A673 (cell line): ENCODE measurements around the gene ZNF155. TPM values are rescaled to one million over a fixed set of nuclear protein-coding genes. Genes with fewer than 3 reads are reported as not detected.

Experiments
- BruUV-seq: library from RNA; stranded (reverse); fragments of 400-500 nt; replicated peaks from 2 replicates; lab custom pipeline; 2021; lab: Mats Ljungman, UMichigan
- CTCF ChIA-PET: fragments of 300-600 bp; sonication (Branson Sonifier 250); formaldehyde crosslinking; loops from one replicate; lab custom pipeline; 2022; ENCODE audit warnings: antibody characterized with exemption; lab: Charles Lee
- POLR2A ChIA-PET: fragments of 300-600 bp; sonication (Branson Sonifier 250); formaldehyde crosslinking; loops from one replicate; lab custom pipeline; 2022; ENCODE audit warnings: antibody characterized with exemption; ENCODE audit not compliant: low non-redundant PET; lab: Charles Lee
- DNase-seq: peaks from one replicate; pipeline ENCODE4 v3.0.0-alpha.2; 2015; ENCODE audit warnings: low spot score
- H3K27ac ChIP-seq: fragments of 200-600 bp; sonication (generic); 2 replicates; pipeline ENCODE4 v1.5.1; 2016; ENCODE audit warnings: mixed run types, low read depth, mild to moderate bottlenecking, mixed read lengths, antibody characterized with exemption, low read length; ENCODE audit not compliant: poor library complexity, severe bottlenecking
- H3K27me3 ChIP-seq: fragments of 200-600 bp; sonication (generic); replicated peaks from 2 replicates; pipeline ENCODE4 v1.6.1; 2017; ENCODE audit warnings: mixed run types, low read depth, mild to moderate bottlenecking, mixed read lengths, antibody characterized with exemption, low read length; ENCODE audit not compliant: insufficient read depth, poor library complexity
- H3K36me3 ChIP-seq: fragments of 200-600 bp; sonication (generic); 2 replicates; pipeline ENCODE4 v1.6.1; 2016; ENCODE audit warnings: mixed run types, mild to moderate bottlenecking, mixed read lengths, antibody characterized with exemption, low read length; ENCODE audit not compliant: insufficient read depth, poor library complexity, severe bottlenecking
- H3K4me1 ChIP-seq: fragments of 200-600 bp; sonication (generic); 2 replicates; pipeline ENCODE4 v1.6.1; 2017; ENCODE audit warnings: mixed run types, mild to moderate bottlenecking, mixed read lengths, antibody characterized with exemption, low read length; ENCODE audit not compliant: insufficient read depth, poor library complexity, severe bottlenecking
- H3K4me3 ChIP-seq: fragments of 200-600 bp; sonication (generic); 2 replicates; pipeline ENCODE4 v1.5.1; 2016; ENCODE audit warnings: low read depth, mixed run types, mild to moderate bottlenecking, mixed read lengths, low read length; ENCODE audit not compliant: poor library complexity, severe bottlenecking
- H3K9me3 ChIP-seq: fragments of 200-600 bp; sonication (generic); 2 replicates; pipeline ENCODE4 v1.6.1; 2016; ENCODE audit warnings: mixed run types, low read depth, mild to moderate bottlenecking, mixed read lengths, antibody characterized with exemption, low read length; ENCODE audit not compliant: poor library complexity, severe bottlenecking
- CTCF ChIP-seq: fragments of 300-800, 200-600 bp; sonication (generic); conservative IDR thresholded peaks from 2 replicates; pipeline ENCODE4 v1.5.1; 2017; ENCODE audit warnings: low read depth, mild to moderate bottlenecking, antibody characterized with exemption, low read length, moderate library complexity, mixed read lengths
- EZH2 ChIP-seq: fragments of 200-600 bp; sonication (generic); IDR thresholded peaks from 2 replicates; pipeline ENCODE4 v1.6.1; 2017; ENCODE audit warnings: borderline replicate concordance, low read depth, mild to moderate bottlenecking, mixed read lengths, antibody characterized with exemption, low read length; ENCODE audit not compliant: poor library complexity, severe bottlenecking
- intact Hi-C: fragments of 100-400 bp; cut with micrococcal nuclease; formaldehyde crosslinking; loops from one replicate; pipeline ENCODE4 v1.10.0; 2022; ENCODE audit not compliant: unreplicated experiment
- total RNA-seq: library from RNA; stranded (reverse); gene quantifications from 2 replicates; pipeline ENCODE4 v1.2.3, GENCODE V29; 2021

Gene ZNF155
- total RNA-seq, 1 experiment from 2014 or later: 8.0 TPM

GRCh38 chr19:44019498-44019897, 35.5 kb downstream of the ZNF155 start:
- Histone ChIP-seq H3K4me3 (no peak overlapping the region), H3K27me3 (no peaks in the 10 kb centered on the region), H3K36me3 (no peaks in the 10 kb centered on the region), H3K27ac (no peak overlapping the region), H3K9me3 (no peaks in the 10 kb centered on the region), H3K4me1 (no peaks in the 10 kb centered on the region)
- TF ChIP-seq EZH2: no peak
- no peak for TF ChIP-seq CTCF
- ChIA-PET POLR2A (no interaction called here), CTCF (no interaction called here)
- no peak for DNase-seq
- intact Hi-C loops: no loop called here
- no TSS peak for BruUV-seq

- ChIA-PET CTCF (no interaction called here), POLR2A (no interaction called here)
Measured at GRCh38 chr19:44021221-44021620, 37.2 kb downstream of the ZNF155 start.

GRCh38 chr19:44024900-44025216, 40.9 kb downstream of the ZNF155 start:
- DNase-seq: no peak
- H3K4me3 ChIP-seq: peak overlapping the region; percentile 77
- no peaks in the 10 kb centered on the region for H3K27me3 ChIP-seq
- H3K27ac ChIP-seq: no peak overlapping the region
- BruUV-seq: no TSS peak
- ChIA-PET CTCF (no interaction called here), POLR2A (interaction anchor here (0.7 kb wide), 1 partner anchor 186 kb away, joined by 3 read pairs; no protein-coding TSS in a partner anchor)
- TF ChIP-seq EZH2 (no peak), CTCF (no peak)
- H3K9me3 ChIP-seq: peaks cover 9% of the 10 kb centered on the region
- intact Hi-C loops: no loop called here
- no peaks in the 10 kb centered on the region for H3K4me1 ChIP-seq
- peaks cover 28% of the 10 kb centered on the region for H3K36me3 ChIP-seq

More at GRCh38 chr19:44021221-44021620, 37.2 kb downstream of the ZNF155 start:
- Histone ChIP-seq H3K9me3 (no peaks in the 10 kb centered on the region), H3K4me1 (no peaks in the 10 kb centered on the region), H3K27me3 (no peaks in the 10 kb centered on the region), H3K27ac (no peak overlapping the region), H3K36me3 (no peaks in the 10 kb centered on the region), H3K4me3 (no peak overlapping the region)
- BruUV-seq: no TSS peak
- TF ChIP-seq CTCF (no peak), EZH2 (no peak)
- no peak for DNase-seq
- intact Hi-C loops: no loop called here
